PC-3 (cell line): Measurements from ENCODE around the gene SALL4. TPM values are rescaled to one million over a fixed set of nuclear protein-coding genes. Genes with fewer than 3 reads are reported as not detected.

Experiments
- ATAC-seq: fragments of 200-7000 bp; cut with Tn5 transposase; 2 replicates; pipeline ENCODE4 v1.9.1; 2020; ENCODE audit warnings: mild to moderate bottlenecking, moderate library complexity
- BruUV-seq: library from RNA; stranded (reverse); fragments of 400-500 nt; replicated peaks from 2 replicates; lab custom pipeline; 2021; lab: Mats Ljungman, UMichigan
- CTCF ChIA-PET: fragments of 300-600 bp; sonication (Branson Sonifier 250); formaldehyde crosslinking; loops from one replicate; lab custom pipeline; 2022; ENCODE audit warnings: antibody characterized with exemption; lab: Charles Lee
- POLR2A ChIA-PET: fragments of 300-600 bp; sonication (Branson Sonifier 250); formaldehyde crosslinking; loops from one replicate; lab custom pipeline; 2022; ENCODE audit warnings: antibody characterized with exemption; ENCODE audit not compliant: unreplicated experiment; lab: Charles Lee
- DNase-seq: peaks from one replicate; pipeline ENCODE4 v3.0.0-alpha.2; 2015
- H2AFZ ChIP-seq: fragments of 300-600 bp; sonication (generic); 2 replicates; pipeline ENCODE4 v1.6.0; 2016; ENCODE audit warnings: antibody characterized with exemption, low read length
- H3F3A ChIP-seq: fragments of 300-600 bp; sonication (generic); one replicate; pipeline ENCODE4 v1.6.0; 2017; ENCODE audit warnings: antibody characterized with exemption, low read length, control low read depth, mild to moderate bottlenecking; ENCODE audit not compliant: unreplicated experiment
- H3K27ac ChIP-seq: fragments of 300-600 bp; sonication (generic); 2 replicates; pipeline ENCODE4 v1.5.1; 2016; ENCODE audit warnings: mild to moderate bottlenecking, low read length
- H3K27me3 ChIP-seq: fragments of 300-600 bp; sonication (generic); 2 replicates; pipeline ENCODE4 v1.6.1; 2016; ENCODE audit warnings: low read length, mixed read lengths
- H3K36me3 ChIP-seq: fragments of 300-600 bp; sonication (generic); 2 replicates; pipeline ENCODE4 v1.6.1; 2016; ENCODE audit warnings: low read depth, mixed run types, low read length, mixed read lengths
- H3K4me1 ChIP-seq: fragments of 300-600 bp; sonication (generic); 2 replicates; pipeline ENCODE4 v1.5.1; 2016; ENCODE audit warnings: low read length; ENCODE audit not compliant: insufficient read depth
- H3K4me2 ChIP-seq: fragments of 300-600 bp; sonication (generic); 2 replicates; pipeline ENCODE4 v1.6.0; 2016; ENCODE audit warnings: low read length
- H3K4me3 ChIP-seq: fragments of 300-600 bp; sonication (generic); 2 replicates; pipeline ENCODE4 v1.5.1; 2016; ENCODE audit warnings: mild to moderate bottlenecking, low read length, mixed read lengths
- H3K79me2 ChIP-seq: fragments of 300-600 bp; sonication (generic); 2 replicates; pipeline ENCODE4 v1.6.1; 2017; ENCODE audit warnings: low read length, mixed read lengths
- H3K9ac ChIP-seq: fragments of 300-600 bp; sonication (generic); 2 replicates; pipeline ENCODE4 v1.6.0; 2016; ENCODE audit warnings: mild to moderate bottlenecking, low read length
- H3K9me2 ChIP-seq: fragments of 300-600 bp; sonication (generic); replicated peaks from 2 replicates; pipeline ENCODE4 v1.6.1; 2016; ENCODE audit warnings: mixed run types, low read length, mixed read lengths
- H3K9me3 ChIP-seq: fragments of 300-600 bp; sonication (generic); 2 replicates; pipeline ENCODE4 v1.6.1; 2016; ENCODE audit warnings: low read length, mixed read lengths
- H4K20me1 ChIP-seq: fragments of 300-600 bp; sonication (generic); 2 replicates; pipeline ENCODE4 v1.6.1; 2016; ENCODE audit warnings: low read length, mixed read lengths
- EZH2 ChIP-seq: fragments of 300-600 bp; sonication (generic); IDR thresholded peaks from one replicate; pipeline ENCODE4 v1.6.1; 2017; ENCODE audit warnings: antibody characterized with exemption, mild to moderate bottlenecking, low read length; ENCODE audit not compliant: unreplicated experiment
- EZH2phosphoT487 ChIP-seq: fragments of 300-600 bp; sonication (generic); IDR thresholded peaks from 2 replicates; pipeline ENCODE4 v1.6.1; 2018; ENCODE audit warnings: mild to moderate bottlenecking, antibody characterized with exemption, low read length, borderline replicate concordance
- intact Hi-C: fragments of 100-400 bp; cut with micrococcal nuclease; formaldehyde crosslinking; loops from 2 replicates; pipeline ENCODE4 v1.9.0; 2023
- total RNA-seq: library from RNA; depleted of rRNA; stranded (reverse); fragments of >200 nt; gene quantifications from 2 replicates; pipeline ENCODE4 v1.2.3, GENCODE V29; 2014
- TF ChIP-seq, protein P1 (sequence below): fragments of 300-600 bp; sonication (generic); conservative IDR thresholded peaks from 2 replicates; pipeline ENCODE4 v1.5.1; 2017; ENCODE audit warnings: antibody characterized with exemption, low read depth, mild to moderate bottlenecking, low read length

Gene SALL4
- total RNA-seq, 1 experiment from 2014 or later, result 3.1 TPM

DNA sequence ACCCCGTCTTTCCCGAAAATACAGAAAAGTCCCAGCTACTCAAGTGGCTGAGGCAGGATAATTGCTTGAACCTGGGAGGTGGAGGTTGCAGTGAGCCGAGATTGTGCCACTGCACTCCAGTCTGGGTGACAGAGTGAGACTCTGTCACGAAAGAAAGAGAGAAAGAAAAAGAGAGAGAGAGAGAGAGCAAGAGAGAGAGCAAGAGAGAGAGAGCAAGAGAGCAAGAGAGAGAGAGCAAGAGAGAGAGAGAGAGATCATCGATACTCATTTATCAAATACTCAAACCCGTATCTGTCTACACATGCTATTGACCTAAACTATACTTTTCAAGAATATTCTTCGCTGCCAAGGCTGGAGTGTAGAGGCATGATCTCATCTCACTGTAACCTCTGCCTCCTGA, 28.2 kb upstream of the SALL4 start:
- Histone ChIP-seq H3K27me3 (no peaks in the 10 kb centered on the region), H4K20me1 (no peaks in the 10 kb centered on the region), H3K9ac (no peak overlapping the region), H3K4me3 (no peak overlapping the region), H3K79me2 (no peaks in the 10 kb centered on the region), H3K9me3 (no peaks in the 10 kb centered on the region), H2AFZ (no peak overlapping the region), H3K9me2 (no peaks in the 10 kb centered on the region), H3K4me1 (no peaks in the 10 kb centered on the region), H3K4me2 (no peak overlapping the region), H3F3A (no peaks in the 10 kb centered on the region), H3K27ac (no peak overlapping the region), H3K36me3 (no peaks in the 10 kb centered on the region)
- TF ChIP-seq EZH2 (no peak), EZH2phosphoT487 (no peak)
- TF ChIP-seq, protein P1, sequence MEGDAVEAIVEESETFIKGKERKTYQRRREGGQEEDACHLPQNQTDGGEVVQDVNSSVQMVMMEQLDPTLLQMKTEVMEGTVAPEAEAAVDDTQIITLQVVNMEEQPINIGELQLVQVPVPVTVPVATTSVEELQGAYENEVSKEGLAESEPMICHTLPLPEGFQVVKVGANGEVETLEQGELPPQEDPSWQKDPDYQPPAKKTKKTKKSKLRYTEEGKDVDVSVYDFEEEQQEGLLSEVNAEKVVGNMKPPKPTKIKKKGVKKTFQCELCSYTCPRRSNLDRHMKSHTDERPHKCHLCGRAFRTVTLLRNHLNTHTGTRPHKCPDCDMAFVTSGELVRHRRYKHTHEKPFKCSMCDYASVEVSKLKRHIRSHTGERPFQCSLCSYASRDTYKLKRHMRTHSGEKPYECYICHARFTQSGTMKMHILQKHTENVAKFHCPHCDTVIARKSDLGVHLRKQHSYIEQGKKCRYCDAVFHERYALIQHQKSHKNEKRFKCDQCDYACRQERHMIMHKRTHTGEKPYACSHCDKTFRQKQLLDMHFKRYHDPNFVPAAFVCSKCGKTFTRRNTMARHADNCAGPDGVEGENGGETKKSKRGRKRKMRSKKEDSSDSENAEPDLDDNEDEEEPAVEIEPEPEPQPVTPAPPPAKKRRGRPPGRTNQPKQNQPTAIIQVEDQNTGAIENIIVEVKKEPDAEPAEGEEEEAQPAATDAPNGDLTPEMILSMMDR, result no peak
- intact Hi-C loops, result no loop called here
- no peak for DNase-seq
- ChIA-PET CTCF (no interaction called here), POLR2A (no interaction called here)
- ATAC-seq, result no peak
- no TSS peak for BruUV-seq

DNA sequence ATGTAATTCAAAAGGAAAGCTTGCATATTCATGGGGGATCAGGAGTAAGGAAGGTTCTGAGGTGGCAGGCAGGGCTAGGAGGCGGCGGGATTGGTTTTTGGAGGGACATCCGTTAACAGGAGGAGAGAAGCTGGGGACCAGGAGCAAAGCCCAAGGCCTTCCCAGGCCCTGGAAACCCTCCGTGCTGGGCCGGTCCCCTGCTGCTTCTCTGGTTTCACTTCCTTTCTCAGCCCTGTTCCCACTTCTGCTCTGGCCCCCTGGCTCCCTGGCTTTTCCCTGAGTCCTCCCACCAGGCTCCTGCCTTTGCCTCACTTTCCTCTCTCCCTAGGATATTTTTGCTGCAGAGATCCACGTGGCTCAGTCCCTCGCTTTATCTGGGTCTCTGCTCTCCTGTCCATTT, 26.4 kb upstream of the SALL4 start:
- no peaks in the 10 kb centered on the region for H3K79me2 ChIP-seq
- H4K20me1 ChIP-seq, result no peaks in the 10 kb centered on the region
- ChIA-PET CTCF (no interaction called here), POLR2A (no interaction called here)
- H3K9ac ChIP-seq, result no peak overlapping the region
- DNase-seq, result no peak
- H3K27ac ChIP-seq, result no peak overlapping the region
- H3K4me2 ChIP-seq, result no peak overlapping the region
- H3F3A ChIP-seq, result no peaks in the 10 kb centered on the region
- BruUV-seq, result no TSS peak
- H3K9me3 ChIP-seq, result no peaks in the 10 kb centered on the region
- TF ChIP-seq, protein P1, result no peak
- TF ChIP-seq EZH2, result no peak
- TF ChIP-seq EZH2phosphoT487, result no peak
- H3K4me1 ChIP-seq, result no peaks in the 10 kb centered on the region
- intact Hi-C loops, result no loop called here
- H3K4me3 ChIP-seq, result no peak overlapping the region
- H3K27me3 ChIP-seq, result no peaks in the 10 kb centered on the region
- H2AFZ ChIP-seq, result no peak overlapping the region
- ATAC-seq, result no peak
- H3K36me3 ChIP-seq, result no peaks in the 10 kb centered on the region
- H3K9me2 ChIP-seq, result no peaks in the 10 kb centered on the region

DNA sequence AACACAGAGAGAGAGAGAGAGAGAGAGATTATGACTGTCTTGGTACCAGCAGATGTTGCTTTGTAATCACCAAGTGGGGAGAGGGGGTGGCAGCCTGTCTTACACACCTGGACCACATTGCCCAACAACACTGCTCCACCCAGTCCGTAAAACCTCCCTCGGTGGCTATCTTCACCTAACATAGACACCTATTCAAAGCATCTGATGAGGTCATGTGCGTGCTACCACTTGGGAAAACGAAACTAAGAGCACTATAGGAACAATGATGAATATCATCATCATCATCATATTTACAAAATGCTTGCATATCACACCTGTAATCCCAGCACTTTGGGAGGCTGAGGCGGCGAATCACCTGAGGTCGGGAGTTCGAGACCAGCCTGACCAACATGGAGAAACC, 24.1 kb upstream of the SALL4 start:
- H3K9me2 ChIP-seq, result no peaks in the 10 kb centered on the region
- H3K4me3 ChIP-seq, result no peak overlapping the region
- no TSS peak for BruUV-seq
- CTCF ChIA-PET, result interaction anchor here (0.6 kb wide), 1 partner anchor 9 kb away, joined by 3 read pairs; no protein-coding TSS in a partner anchor
- H2AFZ ChIP-seq, result no peak overlapping the region
- DNase-seq (no peak), ATAC-seq (no peak)
- H3K9ac ChIP-seq, result no peak overlapping the region
- no peaks in the 10 kb centered on the region for H4K20me1 ChIP-seq
- H3K4me1 ChIP-seq, result no peaks in the 10 kb centered on the region
- intact Hi-C loops, result no loop called here
- H3K4me2 ChIP-seq, result no peak overlapping the region
- no peaks in the 10 kb centered on the region for H3F3A ChIP-seq
- H3K9me3 ChIP-seq, result no peaks in the 10 kb centered on the region
- POLR2A ChIA-PET, result no interaction called here
- H3K27me3 ChIP-seq, result no peaks in the 10 kb centered on the region
- no peaks in the 10 kb centered on the region for H3K36me3 ChIP-seq
- no peak overlapping the region for H3K27ac ChIP-seq
- H3K79me2 ChIP-seq, result no peaks in the 10 kb centered on the region
- TF ChIP-seq EZH2phosphoT487 (no peak), EZH2 (no peak)
- TF ChIP-seq, protein P1, result no peak
